ENCODE data around the gene DNAH11.
A peak's percentile ranks its signal among the peaks of the same experiment; 100 is the strongest.

DNAH11 gene

GRCh38 chr7:21758286-21758685, 215.4 kb downstream of the DNAH11 start:
- H4K5ac ChIP-seq (ENCODE audit: low read length) = no peak overlapping the region
- no peak overlapping the region for H3K23ac ChIP-seq (ENCODE audit: low read length)
- H3K18ac ChIP-seq (ENCODE audit: low read length) = no peak overlapping the region
- WGBS (ENCODE audit: extremely low coverage, insufficient coverage, low lambda C conversion rate) = no CpG with 5 or more reads among the region's 3 CpGs
- no peak overlapping the region for H2BK15ac ChIP-seq (replicated peaks; ENCODE audit: low read depth)
- no peak overlapping the region for H3K27ac ChIP-seq (ENCODE audit: low read depth, low read length)
- H3K4me2 ChIP-seq (ENCODE audit: low read length) = no peak overlapping the region
- no peak overlapping the region for H3K4me3 ChIP-seq (ENCODE audit: low read length)
- no peak overlapping the region for H4K8ac ChIP-seq (ENCODE audit: low read depth, low read length)
- DNase-seq = no peak
- no peak overlapping the region for H3K56ac ChIP-seq (ENCODE audit: low read length)
- H2AK5ac ChIP-seq (ENCODE audit: low read length) = no peak overlapping the region
- no peaks in the 10 kb centered on the region for H3K79me2 ChIP-seq (ENCODE audit: control insufficient read depth, insufficient read depth, low read length)
- no peaks in the 10 kb centered on the region for H3K36me3 ChIP-seq (ENCODE audit: control insufficient read depth, insufficient read depth, low read length)
- H2BK5ac ChIP-seq (ENCODE audit: low read length) = no peak overlapping the region
- H3K27me3 ChIP-seq (ENCODE audit: insufficient read depth, low read length, poor library complexity) = no peaks in the 10 kb centered on the region
- no peak overlapping the region for H3K4ac ChIP-seq (ENCODE audit: low read depth, low read length)
- H3K4me1 ChIP-seq (ENCODE audit: control insufficient read depth, low read depth, low read length) = peaks cover 5% of the 10 kb centered on the region
- no peak overlapping the region for H2BK120ac ChIP-seq (ENCODE audit: low read depth, low read length)
- no peak overlapping the region for H3K9ac ChIP-seq (ENCODE audit: low read length)
- H3K79me1 ChIP-seq (ENCODE audit: low read length) = no peaks in the 10 kb centered on the region

- Histone ChIP-seq H2AK5ac (ENCODE audit: low read length) (no peak overlapping the region), H3K23ac (ENCODE audit: low read length) (no peak overlapping the region), H3K36me3 (ENCODE audit: control insufficient read depth, insufficient read depth, low read length) (no peaks in the 10 kb centered on the region), H4K5ac (ENCODE audit: low read length) (no peak overlapping the region), H3K27me3 (ENCODE audit: insufficient read depth, low read length, poor library complexity) (no peaks in the 10 kb centered on the region), H3K27ac (ENCODE audit: low read depth, low read length) (no peak overlapping the region), H3K4me2 (ENCODE audit: low read length) (no peak overlapping the region), H2BK120ac (ENCODE audit: low read depth, low read length) (no peak overlapping the region), H3K79me1 (ENCODE audit: low read length) (no peaks in the 10 kb centered on the region), H3K79me2 (ENCODE audit: control insufficient read depth, insufficient read depth, low read length) (no peaks in the 10 kb centered on the region), H2BK5ac (ENCODE audit: low read length) (no peak overlapping the region), H3K9ac (ENCODE audit: low read length) (no peak overlapping the region), H3K4ac (ENCODE audit: low read depth, low read length) (no peak overlapping the region), H3K18ac (ENCODE audit: low read length) (no peak overlapping the region), H4K8ac (ENCODE audit: low read depth, low read length) (no peak overlapping the region), H3K4me3 (ENCODE audit: low read length) (no peak overlapping the region), H3K4me1 (ENCODE audit: control insufficient read depth, low read depth, low read length) (peaks cover 2% of the 10 kb centered on the region), H3K56ac (ENCODE audit: low read length) (no peak overlapping the region), H2BK15ac (replicated peaks; ENCODE audit: low read depth) (no peak overlapping the region)
- no CpG with 5 or more reads among the region's 1 CpG for WGBS (ENCODE audit: extremely low coverage, insufficient coverage, low lambda C conversion rate)
- DNase-seq = no peak
Observed at GRCh38 chr7:21762469-21762868, 219.6 kb downstream of the DNAH11 start.

GRCh38 chr7:21763818-21764217, 221.0 kb downstream of the DNAH11 start:
- H4K5ac ChIP-seq (ENCODE audit: low read length) = no peak overlapping the region
- H3K9ac ChIP-seq (ENCODE audit: low read length) = no peak overlapping the region
- H2BK15ac ChIP-seq (replicated peaks; ENCODE audit: low read depth) = no peak overlapping the region
- no peak overlapping the region for H3K4me2 ChIP-seq (ENCODE audit: low read length)
- no peak overlapping the region for H4K8ac ChIP-seq (ENCODE audit: low read depth, low read length)
- H3K4ac ChIP-seq (ENCODE audit: low read depth, low read length) = no peak overlapping the region
- no peaks in the 10 kb centered on the region for H3K79me1 ChIP-seq (ENCODE audit: low read length)
- H3K23ac ChIP-seq (ENCODE audit: low read length) = no peak overlapping the region
- no peaks in the 10 kb centered on the region for H3K4me1 ChIP-seq (ENCODE audit: control insufficient read depth, low read depth, low read length)
- no peak for DNase-seq
- no peaks in the 10 kb centered on the region for H3K27me3 ChIP-seq (ENCODE audit: insufficient read depth, low read length, poor library complexity)
- no peak overlapping the region for H3K27ac ChIP-seq (ENCODE audit: low read depth, low read length)
- WGBS (ENCODE audit: extremely low coverage, insufficient coverage, low lambda C conversion rate) = no CpG with 5 or more reads among the region's 4 CpGs
- H3K79me2 ChIP-seq (ENCODE audit: control insufficient read depth, insufficient read depth, low read length) = no peaks in the 10 kb centered on the region
- no peaks in the 10 kb centered on the region for H3K36me3 ChIP-seq (ENCODE audit: control insufficient read depth, insufficient read depth, low read length)
- H2BK120ac ChIP-seq (ENCODE audit: low read depth, low read length) = no peak overlapping the region
- H3K4me3 ChIP-seq (ENCODE audit: low read length) = no peak overlapping the region
- no peak overlapping the region for H3K18ac ChIP-seq (ENCODE audit: low read length)
- no peak overlapping the region for H3K56ac ChIP-seq (ENCODE audit: low read length)
- no peak overlapping the region for H2BK5ac ChIP-seq (ENCODE audit: low read length)
- H2AK5ac ChIP-seq (ENCODE audit: low read length) = no peak overlapping the region

GRCh38 chr7:21766218-21766617, 223.4 kb downstream of the DNAH11 start:
- Histone ChIP-seq H4K5ac (ENCODE audit: low read length) (no peak overlapping the region), H3K9ac (ENCODE audit: low read length) (no peak overlapping the region), H2BK5ac (ENCODE audit: low read length) (no peak overlapping the region), H2BK15ac (replicated peaks; ENCODE audit: low read depth) (no peak overlapping the region), H3K23ac (ENCODE audit: low read length) (no peak overlapping the region), H3K36me3 (ENCODE audit: control insufficient read depth, insufficient read depth, low read length) (no peaks in the 10 kb centered on the region), H3K27ac (ENCODE audit: low read depth, low read length) (no peak overlapping the region), H2AK5ac (ENCODE audit: low read length) (no peak overlapping the region), H3K56ac (ENCODE audit: low read length) (no peak overlapping the region), H3K27me3 (ENCODE audit: insufficient read depth, low read length, poor library complexity) (no peaks in the 10 kb centered on the region), H3K4me2 (ENCODE audit: low read length) (no peak overlapping the region), H3K18ac (ENCODE audit: low read length) (no peak overlapping the region), H3K4me3 (ENCODE audit: low read length) (no peak overlapping the region), H3K79me2 (ENCODE audit: control insufficient read depth, insufficient read depth, low read length) (no peaks in the 10 kb centered on the region), H4K8ac (ENCODE audit: low read depth, low read length) (no peak overlapping the region), H3K4ac (ENCODE audit: low read depth, low read length) (no peak overlapping the region), H3K79me1 (ENCODE audit: low read length) (no peaks in the 10 kb centered on the region), H2BK120ac (ENCODE audit: low read depth, low read length) (no peak overlapping the region), H3K4me1 (ENCODE audit: control insufficient read depth, low read depth, low read length) (peaks cover 2% of the 10 kb centered on the region)
- no peak for DNase-seq
- no CpG with 5 or more reads among the region's 2 CpGs for WGBS (ENCODE audit: extremely low coverage, insufficient coverage, low lambda C conversion rate)

- Histone ChIP-seq H3K4me1 (ENCODE audit: control insufficient read depth, low read depth, low read length) (peaks cover 6% of the 10 kb centered on the region), H3K4me2 (ENCODE audit: low read length) (no peak overlapping the region), H3K27ac (ENCODE audit: low read depth, low read length) (no peak overlapping the region), H3K9ac (ENCODE audit: low read length) (no peak overlapping the region), H2AK5ac (ENCODE audit: low read length) (no peak overlapping the region), H3K56ac (ENCODE audit: low read length) (no peak overlapping the region), H4K5ac (ENCODE audit: low read length) (no peak overlapping the region), H3K27me3 (ENCODE audit: insufficient read depth, low read length, poor library complexity) (no peaks in the 10 kb centered on the region), H3K36me3 (ENCODE audit: control insufficient read depth, insufficient read depth, low read length) (no peaks in the 10 kb centered on the region), H3K4me3 (ENCODE audit: low read length) (no peak overlapping the region), H3K18ac (ENCODE audit: low read length) (no peak overlapping the region), H3K4ac (ENCODE audit: low read depth, low read length) (no peak overlapping the region), H3K79me1 (ENCODE audit: low read length) (no peaks in the 10 kb centered on the region), H3K23ac (ENCODE audit: low read length) (no peak overlapping the region), H2BK5ac (ENCODE audit: low read length) (no peak overlapping the region), H2BK120ac (ENCODE audit: low read depth, low read length) (no peak overlapping the region), H3K79me2 (ENCODE audit: control insufficient read depth, insufficient read depth, low read length) (no peaks in the 10 kb centered on the region), H2BK15ac (replicated peaks; ENCODE audit: low read depth) (no peak overlapping the region), H4K8ac (ENCODE audit: low read depth, low read length) (no peak overlapping the region)
- no CpG with 5 or more reads among the region's 6 CpGs for WGBS (ENCODE audit: extremely low coverage, insufficient coverage, low lambda C conversion rate)
- DNase-seq = peak; percentile 95
Observed at GRCh38 chr7:21767300-21767900, 224.6 kb downstream of the DNAH11 start.

- H4K5ac ChIP-seq (ENCODE audit: low read length) = no peak overlapping the region
- peaks cover 8% of the 10 kb centered on the region for H3K4me1 ChIP-seq (ENCODE audit: control insufficient read depth, low read depth, low read length)
- H4K8ac ChIP-seq (ENCODE audit: low read depth, low read length) = no peak overlapping the region
- H3K18ac ChIP-seq (ENCODE audit: low read length) = no peak overlapping the region
- no peak overlapping the region for H3K4ac ChIP-seq (ENCODE audit: low read depth, low read length)
- H2BK15ac ChIP-seq (replicated peaks; ENCODE audit: low read depth) = no peak overlapping the region
- no peak overlapping the region for H2BK120ac ChIP-seq (ENCODE audit: low read depth, low read length)
- H3K79me1 ChIP-seq (ENCODE audit: low read length) = no peaks in the 10 kb centered on the region
- no peak overlapping the region for H3K23ac ChIP-seq (ENCODE audit: low read length)
- H3K4me2 ChIP-seq (ENCODE audit: low read length) = no peak overlapping the region
- H3K56ac ChIP-seq (ENCODE audit: low read length) = no peak overlapping the region
- H3K27me3 ChIP-seq (ENCODE audit: insufficient read depth, low read length, poor library complexity) = no peaks in the 10 kb centered on the region
- DNase-seq = no peak
- no peak overlapping the region for H3K9ac ChIP-seq (ENCODE audit: low read length)
- H3K4me3 ChIP-seq (ENCODE audit: low read length) = no peak overlapping the region
- H2AK5ac ChIP-seq (ENCODE audit: low read length) = no peak overlapping the region
- no peaks in the 10 kb centered on the region for H3K36me3 ChIP-seq (ENCODE audit: control insufficient read depth, insufficient read depth, low read length)
- H2BK5ac ChIP-seq (ENCODE audit: low read length) = no peak overlapping the region
- H3K27ac ChIP-seq (ENCODE audit: low read depth, low read length) = no peak overlapping the region
- WGBS (ENCODE audit: extremely low coverage, insufficient coverage, low lambda C conversion rate) = no CpG with 5 or more reads among the region's 5 CpGs
- H3K79me2 ChIP-seq (ENCODE audit: control insufficient read depth, insufficient read depth, low read length) = no peaks in the 10 kb centered on the region
Observed at GRCh38 chr7:21768279-21768678, 225.4 kb downstream of the DNAH11 start.
